HuH-7 (cell line): ENCODE results near the gene CCM2L.
"Not testable (repeated sequence)": the region's sequence is repeated elsewhere in the genome, so short reads cannot be mapped to it uniquely, and the experiment has no call there.

ENCODE experiments used
- DNase-seq: peaks from one replicate; pipeline ENCODE4 v3.0.0; 2011; ENCODE audit warnings: low spot score

CCM2L gene

DNA sequence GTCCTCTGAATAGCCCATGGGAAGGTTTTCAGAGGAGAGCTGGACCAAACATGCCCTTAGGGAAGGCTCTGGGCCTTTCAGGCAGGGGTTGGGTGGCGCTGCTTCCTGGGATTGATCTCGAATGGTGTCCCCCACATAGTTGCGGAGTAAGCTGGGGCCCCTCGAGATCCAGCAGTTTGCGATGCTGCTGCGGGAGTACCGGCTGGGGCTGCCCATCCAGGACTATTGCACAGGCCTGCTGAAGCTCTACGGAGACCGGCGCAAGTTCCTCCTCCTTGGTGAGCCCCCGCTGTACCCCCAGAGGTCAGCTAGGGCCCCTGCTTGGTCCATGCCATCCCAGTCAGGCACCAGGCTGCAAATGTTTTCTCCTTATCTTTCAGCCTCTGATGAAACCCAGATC, 19.3 kb downstream of the CCM2L start:
- DNase-seq: no peak

DNA sequence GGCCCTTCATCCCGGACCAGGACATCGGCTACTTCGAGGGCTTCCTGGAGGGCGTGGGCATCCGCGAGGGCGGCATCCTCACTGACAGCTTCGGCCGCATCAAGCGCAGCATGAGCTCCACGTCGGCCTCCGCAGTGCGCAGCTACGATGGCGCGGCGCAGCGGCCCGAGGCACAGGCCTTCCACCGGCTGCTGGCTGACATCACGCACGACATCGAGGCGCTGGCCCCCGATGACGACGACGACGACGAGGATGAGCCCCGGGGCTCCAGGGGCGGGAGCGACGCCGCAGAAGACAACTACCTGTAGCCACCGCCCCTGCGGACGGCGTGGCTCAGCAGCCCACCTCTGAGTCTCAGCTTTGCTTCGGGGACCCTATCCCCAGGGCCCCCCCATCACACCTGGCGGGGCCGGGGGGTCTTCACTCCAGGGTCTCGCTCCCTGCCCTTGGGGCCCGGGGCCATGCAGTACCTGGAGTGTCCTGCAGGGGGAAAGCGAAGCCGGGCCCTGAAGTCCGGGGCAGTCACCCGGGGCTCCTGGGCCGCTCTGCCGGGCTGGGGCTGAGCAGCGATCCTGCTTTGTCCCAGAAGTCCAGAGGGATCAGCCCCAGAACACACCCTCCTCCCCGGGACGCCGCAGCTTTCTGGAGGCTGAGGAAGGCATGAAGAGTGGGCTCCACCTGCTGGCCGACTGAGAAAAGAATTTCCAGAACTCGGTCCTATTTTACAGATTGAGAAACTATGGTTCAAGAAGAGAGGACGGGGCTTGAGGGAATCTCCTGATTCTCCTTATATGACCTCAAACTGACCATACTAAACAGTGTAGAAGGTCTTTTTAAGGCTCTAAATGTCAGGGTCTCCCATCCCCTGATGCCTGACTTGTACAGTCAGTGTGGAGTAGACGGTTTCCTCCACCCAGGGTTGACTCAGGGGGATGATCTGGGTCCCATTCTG, 21.0 kb downstream of the CCM2L start:
- DNase-seq: peak; percentile 97

DNA sequence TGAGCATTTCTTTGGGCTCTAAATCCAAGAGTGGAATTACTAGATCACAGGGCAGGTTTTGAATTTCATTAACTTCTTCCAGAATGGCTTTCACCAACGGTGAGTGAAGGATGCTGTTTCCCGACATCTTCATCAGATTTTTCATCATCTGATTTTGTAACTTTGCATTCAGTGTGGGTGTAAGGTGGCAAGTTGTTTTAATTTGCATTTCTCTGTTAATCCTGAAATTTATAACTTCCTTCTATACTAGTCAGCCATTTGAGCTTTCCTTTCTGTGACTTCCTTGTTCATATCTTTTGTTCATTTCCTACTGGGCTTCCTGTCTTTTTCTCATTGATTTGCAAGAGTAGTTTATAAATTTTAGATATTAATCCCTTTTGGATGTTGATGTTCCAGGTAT, 23.1 kb downstream of the CCM2L start:
- no peak for DNase-seq

DNA sequence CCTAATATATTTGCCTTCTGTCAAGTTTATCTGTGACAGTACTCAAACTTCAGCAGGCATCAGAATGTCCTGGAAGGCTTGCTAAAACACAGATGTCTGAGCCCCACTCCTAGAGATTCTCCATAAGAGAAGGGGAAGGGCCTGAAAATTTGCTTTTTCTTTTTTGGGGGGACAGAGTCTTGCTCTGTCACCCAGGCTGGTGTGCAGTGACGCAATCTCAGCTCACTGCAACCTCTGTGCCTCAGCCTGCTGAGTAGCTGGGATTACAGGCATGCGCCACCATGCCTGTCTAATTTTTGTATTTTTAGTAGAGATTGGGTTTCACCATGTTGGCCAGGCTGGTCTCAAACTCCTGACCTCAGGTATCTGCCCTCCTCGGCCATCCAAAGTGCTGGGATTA, 23.5 kb downstream of the CCM2L start:
- not testable (repeated sequence) for DNase-seq

DNA sequence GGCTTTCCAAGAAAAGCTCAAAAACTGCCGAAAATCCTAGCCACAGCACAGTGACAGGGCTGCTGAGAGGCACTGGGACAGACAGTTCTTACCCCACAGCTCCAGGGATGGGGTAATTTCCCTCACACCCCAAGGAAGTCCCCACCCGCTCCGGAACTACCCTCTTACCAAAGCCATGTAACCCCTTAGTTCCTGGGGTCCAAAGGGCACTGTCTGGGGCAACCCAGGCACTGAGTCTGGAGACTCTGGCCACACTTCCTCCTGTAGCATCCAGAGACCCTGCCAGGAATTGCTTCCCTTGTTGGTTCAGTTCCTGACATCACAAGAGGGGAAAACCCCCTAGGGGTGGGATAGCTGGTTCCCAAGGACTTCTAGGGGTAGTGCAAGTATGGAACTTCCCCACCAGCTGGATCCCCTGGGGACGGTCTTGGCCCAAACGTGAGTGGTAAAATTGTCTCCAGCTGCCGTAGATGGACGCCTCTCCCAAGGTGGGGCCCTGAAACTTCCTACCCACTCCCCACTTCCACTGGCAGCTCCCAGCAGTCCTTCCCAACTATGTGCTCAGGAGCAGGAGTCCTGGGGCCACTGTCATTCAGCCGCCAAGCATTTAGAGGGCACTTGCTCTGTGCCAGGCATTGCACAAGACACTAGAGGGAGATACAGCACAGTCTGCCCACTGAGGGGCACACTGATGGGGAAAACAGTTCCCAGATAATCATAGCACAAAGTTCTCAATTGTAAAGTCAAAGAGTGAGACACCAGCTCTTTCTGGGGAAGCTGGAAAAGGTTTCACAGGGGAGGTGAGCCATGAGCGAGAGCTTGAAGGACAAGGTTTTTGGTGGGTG, 24.6 kb downstream of the CCM2L start:
- no peak for DNase-seq

DNA sequence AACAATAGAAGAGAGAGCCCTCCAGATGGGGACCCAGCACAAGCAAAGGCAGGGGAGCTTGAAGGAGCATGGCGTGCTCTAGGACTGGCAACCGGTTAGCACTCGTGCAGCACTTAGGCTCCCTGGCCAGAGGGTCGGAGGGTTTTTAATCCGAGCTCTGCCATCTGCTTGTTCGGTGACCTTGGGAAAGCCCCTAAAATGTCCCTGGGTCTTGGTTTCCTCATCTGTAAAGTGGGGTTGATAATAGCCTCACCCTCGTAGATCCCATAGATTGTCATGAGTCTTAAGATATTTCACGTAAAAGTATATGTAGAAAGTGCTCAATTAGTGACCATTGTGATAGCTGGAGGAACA, 25.2 kb downstream of the CCM2L start:
- no peak for DNase-seq

DNA sequence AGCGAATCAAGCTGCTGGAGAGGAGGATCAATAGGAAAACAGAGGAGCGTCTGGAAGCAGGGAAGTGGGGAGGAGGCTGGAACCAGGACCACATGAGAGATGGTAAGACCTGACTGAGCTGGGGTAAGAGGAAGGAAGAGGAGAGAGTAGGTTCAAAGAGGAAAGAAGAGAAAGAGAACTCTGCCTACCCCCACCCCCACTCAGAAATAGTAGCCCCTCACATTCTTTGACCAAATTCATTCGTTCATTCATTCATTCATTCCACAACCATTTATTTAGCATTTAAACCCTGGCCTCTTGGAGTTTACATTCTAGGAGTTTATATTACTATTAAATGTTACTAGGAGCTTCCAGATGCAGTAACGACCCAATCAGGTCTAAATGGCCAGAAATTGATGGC, 26.0 kb downstream of the CCM2L start:
- DNase-seq: no peak

DNA sequence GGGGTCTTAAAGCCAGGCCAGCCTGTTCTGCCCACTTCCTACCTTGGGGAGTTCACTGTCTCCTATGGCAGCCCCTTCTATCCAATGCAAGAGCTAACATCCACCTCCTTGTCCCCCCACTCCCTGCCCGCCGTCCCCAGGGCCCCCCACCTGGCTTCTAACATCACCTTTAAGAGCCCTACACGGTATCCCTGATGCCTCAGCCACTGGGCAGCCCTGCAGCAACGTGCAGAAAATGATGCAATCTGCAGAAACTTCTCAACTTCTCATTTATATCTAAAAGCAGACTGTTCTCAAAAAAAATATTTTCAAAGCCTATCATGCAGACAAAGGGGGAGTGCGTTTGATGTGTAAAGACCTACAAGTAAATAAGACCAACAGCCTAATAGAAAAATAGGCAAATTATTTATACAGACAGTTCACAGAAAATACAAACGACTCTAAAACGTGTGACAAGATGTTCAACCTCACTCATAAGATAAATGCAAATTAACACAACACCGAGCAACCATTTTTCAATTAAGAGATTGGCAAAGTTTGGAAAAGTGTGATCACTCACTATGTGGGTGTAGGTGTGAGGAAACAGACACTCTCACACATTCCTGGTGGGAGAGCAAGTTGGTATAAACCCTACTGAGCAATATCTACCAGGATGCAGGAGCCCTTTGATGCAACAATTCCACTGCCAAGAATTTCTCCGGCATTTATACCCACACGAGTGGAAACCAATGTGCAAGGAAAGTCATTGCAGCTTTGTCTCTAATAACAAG, 26.7 kb downstream of the CCM2L start:
- no peak for DNase-seq

DNA sequence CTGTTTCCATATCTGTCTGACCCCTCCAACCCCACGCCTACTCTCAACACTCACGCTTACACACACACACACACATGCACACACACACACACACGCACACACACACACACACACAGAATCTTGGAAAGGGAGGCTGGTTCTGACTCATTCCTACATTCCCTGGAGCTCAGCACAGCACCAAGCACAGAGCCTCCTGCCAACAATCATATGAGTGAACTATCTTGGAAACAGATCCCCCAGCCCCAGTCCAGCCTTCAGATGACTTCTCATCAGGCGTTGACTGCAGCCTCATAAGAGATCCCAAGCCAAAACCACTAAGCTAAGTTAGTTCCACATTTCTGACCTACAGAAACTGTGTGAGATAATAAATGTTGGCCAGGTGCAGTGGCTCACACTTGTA, 27.7 kb downstream of the CCM2L start:
- no peak for DNase-seq

DNA sequence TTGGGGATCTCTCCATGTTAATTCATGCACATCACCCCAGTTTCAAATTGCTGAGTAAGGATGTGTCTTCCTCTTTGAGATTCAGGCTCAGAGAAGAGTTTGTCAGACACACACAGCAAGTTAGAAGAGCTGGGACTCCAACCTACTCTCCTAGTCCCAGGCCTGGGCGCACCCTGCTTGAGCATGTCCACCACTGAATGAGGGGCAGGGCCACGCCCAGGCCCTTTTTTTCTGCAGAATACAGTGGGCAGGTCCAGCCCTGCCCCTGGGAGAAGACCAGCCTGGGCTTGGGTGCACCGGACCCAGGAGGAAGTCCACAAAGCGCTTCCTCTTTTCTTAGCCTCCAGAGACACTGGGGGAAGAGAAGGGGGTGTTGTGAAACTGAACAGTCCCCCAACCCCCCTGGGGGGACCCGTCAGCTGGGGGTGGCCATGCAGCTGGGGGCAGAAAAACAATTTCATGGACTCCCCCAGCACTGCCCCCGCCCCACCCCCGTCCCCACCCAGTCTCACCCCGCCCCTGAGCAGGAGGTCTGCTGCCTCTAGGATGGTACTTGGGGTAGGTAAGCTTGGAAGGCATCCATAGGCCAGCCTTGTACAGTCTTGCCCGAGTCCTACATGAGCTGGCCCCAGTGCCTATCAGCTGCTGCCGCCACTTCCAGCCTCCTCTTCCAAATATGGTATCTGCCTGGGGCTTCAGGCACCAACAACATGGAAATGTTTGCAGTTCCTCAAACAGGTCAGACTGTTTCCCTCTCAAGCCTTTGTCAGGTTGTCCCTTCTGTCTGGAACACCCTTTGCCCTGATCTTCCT, 30.1 kb downstream of the CCM2L start:
- no peak for DNase-seq

DNA sequence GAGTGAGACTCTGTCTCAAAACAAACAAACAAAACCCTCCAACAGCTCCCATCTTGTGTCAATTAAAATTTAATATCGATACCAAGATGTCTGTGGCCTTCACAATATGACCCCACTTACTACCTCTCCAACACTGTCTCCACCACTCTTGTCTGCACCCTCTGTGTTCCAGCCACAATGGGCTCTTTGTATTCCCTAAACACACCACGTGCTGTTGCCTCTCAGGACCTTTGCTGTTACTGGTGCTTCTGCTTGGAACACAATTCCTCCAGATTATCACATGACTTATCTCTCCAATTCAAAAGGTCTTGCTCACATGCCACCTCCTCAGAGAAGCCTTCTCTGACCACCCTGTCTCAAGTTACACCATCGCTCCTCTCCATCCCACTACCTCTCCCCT, 35.8 kb downstream of the CCM2L start:
- peak; percentile 49 for DNase-seq

DNA sequence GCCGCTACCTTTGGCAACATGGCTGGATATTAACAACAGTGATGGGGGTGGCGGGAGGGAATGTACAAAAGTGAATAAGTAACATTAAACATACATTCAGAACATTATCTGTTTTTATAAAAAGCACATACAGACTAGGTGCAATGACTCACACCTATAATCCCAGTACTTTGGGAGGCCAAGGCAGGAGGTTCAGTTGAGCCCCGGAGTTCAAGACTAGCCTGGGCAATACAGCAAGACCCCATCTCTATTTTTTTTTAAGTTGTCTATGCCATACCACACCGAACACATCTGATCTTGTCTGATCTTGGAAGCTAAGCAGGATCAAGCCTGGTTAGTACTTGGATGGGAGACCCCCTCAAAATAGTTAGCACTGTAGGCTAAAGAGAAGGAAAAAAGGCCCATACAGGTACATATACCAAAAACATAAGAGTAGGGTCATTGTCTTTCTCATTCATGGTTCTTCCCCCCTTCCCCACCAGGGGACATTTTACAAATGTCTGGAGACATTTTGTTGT, 40.1 kb downstream of the CCM2L start:
- no peak for DNase-seq

DNA sequence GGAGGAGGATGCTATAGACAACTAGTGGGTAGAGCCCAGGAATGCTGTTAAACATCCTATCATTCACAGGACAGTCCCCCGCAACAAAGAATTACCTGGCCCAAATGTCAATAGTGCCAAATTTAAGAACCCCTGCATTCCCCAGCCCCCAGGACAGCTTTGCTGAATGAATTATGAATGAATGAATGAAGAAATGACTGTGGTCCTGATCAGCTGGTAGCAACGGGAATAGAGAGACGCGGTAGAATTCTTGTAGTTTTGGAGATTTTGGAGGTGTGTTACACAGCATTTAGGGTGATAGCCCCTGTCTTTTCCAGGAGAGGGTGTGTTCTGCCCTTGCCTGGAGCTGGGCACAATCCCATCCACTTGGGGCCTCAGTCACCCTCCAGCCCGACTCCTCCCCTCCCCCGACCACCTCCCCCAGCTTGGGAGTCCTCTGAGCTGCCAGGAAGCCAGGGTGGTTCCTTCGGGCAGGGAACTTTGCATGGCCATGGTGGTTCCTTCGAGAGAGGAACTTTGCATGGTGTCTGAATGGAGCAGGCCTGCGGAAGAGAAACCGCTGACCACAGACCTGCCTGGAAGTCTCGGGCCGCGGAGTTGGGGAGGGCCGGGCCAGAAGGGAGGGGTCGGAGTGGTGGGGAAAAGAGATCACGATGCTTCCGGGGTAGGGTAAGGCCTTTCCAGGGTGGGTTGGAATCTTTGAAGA, 40.8 kb downstream of the CCM2L start:
- no peak for DNase-seq

DNA sequence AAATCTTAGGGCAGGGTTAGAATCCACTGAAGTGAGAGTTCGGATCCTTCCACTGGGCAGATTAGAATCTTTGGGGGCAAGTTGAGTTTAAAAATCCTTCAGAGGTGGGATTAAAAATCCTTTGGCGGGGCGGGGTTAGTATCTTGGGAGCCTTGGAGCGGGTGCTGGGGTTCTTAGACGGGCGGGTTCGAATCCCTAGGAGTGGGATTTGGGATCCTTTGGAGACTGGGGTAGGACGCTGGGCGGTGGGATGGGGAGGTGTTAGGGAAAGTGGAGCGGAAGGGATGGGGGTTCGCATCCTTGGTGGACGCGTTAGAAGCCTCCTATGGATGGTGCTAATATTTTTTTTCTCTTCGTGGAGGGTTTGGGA, 41.5 kb downstream of the CCM2L start:
- no peak for DNase-seq

DNA sequence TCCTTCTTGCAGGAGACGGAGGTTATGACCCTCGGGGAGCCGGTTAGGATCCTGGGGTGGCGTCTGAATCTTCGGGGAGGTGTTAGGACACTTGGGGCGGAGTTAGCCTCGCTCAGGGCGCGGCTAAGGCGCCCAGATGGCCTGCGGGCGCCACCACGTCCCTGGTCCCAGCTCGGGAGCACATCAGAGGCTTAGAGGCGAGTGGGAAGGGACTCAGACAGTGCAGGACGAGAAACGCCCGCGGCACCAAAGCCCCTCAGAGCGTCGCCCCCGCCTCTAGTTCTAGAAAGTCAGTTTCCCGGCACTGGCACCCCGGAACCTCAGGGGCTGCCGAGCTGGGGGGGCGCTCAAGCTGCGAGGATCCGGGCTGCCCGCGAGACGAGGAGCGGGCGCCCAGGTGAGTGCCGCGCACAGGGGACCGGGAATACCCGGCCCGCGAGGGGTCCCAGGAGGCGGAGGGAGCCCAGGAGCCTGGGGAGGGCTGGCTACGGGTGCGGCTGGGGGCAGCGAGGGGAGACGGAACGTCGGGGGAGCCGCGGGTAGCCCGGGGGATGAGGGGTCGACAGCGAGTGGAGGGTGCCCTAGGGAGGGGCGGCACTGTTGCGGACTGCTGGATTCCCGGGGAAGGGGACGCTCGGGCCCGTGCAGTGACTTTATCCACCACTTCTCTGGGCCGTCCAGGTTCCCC, 42.0 kb downstream of the CCM2L start, which contains the start of gene HCK:
Gene HCK, plus strand, starts transcription at position 153 of the 688 bp plus-strand sequence.
- no peak for DNase-seq

DNA sequence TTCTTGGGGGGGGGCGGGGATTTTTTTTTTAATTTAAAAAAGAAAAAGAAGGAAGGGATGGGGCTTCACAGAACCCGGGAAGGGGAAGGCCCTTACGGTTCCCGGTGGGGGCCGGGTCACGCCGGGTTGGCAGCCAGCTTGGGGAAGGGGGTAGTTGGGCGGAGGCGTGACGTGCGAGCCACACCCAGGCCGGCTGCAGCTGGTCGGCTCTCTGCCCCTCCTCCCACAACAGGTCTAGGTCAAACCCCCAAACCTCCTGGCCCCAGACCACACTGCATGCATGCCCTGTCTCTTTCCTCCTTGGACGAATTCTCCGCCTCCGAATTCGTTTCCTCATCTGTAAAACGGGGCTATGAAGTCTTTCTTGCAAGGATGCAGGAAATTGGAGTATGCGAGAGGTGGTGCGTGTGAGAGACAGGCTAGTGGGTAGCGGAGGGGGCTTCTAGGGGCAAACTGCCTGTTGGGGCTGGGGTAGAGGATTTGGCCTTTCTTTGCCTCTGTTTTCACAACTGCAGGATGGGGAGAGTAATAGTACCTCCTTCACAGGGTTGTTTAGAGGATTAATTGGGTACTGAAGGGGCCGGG, 42.6 kb downstream of the CCM2L start:
- DNase-seq: no peak

DNA sequence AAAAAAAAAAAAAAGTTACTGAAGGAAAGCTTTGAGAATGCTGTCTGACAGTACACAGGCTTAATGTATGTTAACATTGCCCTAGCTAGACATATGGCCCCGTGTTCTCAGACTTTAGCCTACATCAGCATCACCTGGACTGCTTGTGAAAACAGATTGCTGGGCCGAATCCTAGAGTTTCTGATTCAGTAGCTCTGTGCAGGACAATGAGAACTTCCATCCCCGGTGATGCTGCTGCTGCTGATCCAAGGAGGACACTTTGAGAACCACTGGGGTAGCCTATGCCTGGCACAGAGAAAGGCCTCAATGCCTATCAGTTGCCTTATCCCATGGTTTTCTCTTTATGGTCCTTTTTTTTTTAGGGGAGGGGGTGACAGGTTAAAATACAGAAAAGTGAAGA, 43.4 kb downstream of the CCM2L start:
- DNase-seq: no peak

DNA sequence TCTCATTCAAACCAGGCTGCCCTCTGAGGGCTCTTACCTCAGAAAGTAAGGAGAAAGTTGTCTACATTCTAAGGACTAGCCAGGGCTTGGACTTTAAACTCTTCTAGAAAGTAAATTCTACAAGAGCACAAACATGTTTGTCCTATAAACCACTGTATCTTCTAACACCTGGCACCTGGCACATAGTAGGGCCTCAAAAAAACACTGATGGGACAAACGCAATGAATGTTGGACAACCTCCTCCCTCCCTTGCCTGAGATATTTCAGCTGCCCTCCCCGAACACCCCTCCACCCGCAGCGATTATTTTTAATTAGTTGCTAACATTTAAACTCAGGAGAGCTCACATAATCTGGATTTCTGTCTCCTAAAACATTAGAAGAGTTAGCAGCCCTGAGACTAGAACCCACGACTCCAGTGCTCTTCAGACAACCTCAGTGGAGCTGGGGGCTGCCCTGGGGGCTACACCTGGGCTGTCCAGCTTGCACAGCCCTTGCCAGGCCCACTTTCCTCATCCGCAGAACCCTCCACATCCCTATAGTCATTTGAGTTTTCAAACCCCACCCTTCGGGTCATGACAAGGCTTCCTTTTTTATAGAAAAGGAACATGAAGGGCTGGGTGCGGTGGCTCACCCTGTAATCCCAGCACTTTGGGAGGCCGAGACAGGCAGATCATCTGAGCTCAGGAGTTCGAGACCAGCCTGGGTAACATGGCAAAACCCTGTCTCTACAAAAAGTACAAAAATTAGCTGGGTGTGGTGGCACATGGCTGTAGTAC, 46.7 kb downstream of the CCM2L start:
- DNase-seq: no peak

DNA sequence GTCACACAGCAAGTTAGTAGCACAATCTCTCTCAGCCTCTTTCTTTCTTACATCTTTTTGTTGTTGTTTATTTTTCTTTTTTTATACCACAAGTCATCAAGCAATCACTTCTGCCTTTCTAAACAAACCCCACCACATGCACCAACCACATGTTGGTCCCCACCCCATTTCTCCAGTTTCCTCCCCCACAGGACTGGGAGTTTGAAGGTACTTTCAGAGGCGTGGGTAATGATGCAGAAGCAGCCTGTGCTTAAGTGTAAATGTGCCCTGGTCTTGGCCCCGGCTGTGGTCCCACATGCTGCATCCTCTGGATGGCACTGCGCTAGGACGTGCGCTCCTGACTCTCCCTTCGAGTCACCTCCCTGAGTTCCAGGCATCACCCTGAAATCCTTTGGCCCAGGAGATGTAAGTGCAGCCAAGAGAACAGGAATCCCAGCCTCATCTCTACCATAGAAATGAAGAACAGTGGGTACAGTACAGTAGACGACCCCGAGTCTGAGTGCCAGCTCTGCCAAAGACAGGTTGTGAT, 47.5 kb downstream of the CCM2L start:
- DNase-seq: no peak
